Measurements from ENCODE around the gene KDM5B.

- TF ChIP-seq EZH2 (optimal IDR thresholded peaks at IDR 0.05; ENCODE audit: low read depth, low read length) (no peak), CTCF (IDR thresholded peaks at IDR 0.05; ENCODE audit: low read length) (no peak)
Observed at GRCh38 chr1:202682477-202682876, 125.7 kb downstream of the KDM5B start.
